Heart left ventricle (tissue), 16 donors: ENCODE measurements around the gene SLC12A4. TPM values are rescaled to one million over a fixed set of nuclear protein-coding genes. Genes with fewer than 3 reads are reported as not detected.

ENCODE experiments used
- ATAC-seq, 4 donors: fragments of 200-7000 bp; cut with Tn5 transposase; one replicate each; pipeline ENCODE4 v1.9.1; 2020 to 2022; ENCODE audit warnings: moderate library complexity in 4 of 4, mild to moderate bottlenecking in 3 of 4, moderate number of reproducible peaks in 1 of 4
- DNase-seq, 5 donors: peaks; one replicate each; pipeline ENCODE4 v3.0.0-alpha.2; 2020
- H3K27ac ChIP-seq, 12 donors: fragments of 200-600 bp; sonication (generic) in 4 of 12; one replicate each; pipeline versions ENCODE4 v1.5.0 to v1.8.0; 2016 to 2022; ENCODE audit warnings: mild to moderate bottlenecking in 2 of 12
- H3K27me3 ChIP-seq, 9 donors: fragments of 200-600 bp; sonication (generic) in 2 of 9; one replicate each; pipeline versions ENCODE4 v1.5.1 to v1.8.0; 2016 to 2022; ENCODE audit warnings: mild to moderate bottlenecking in 3 of 9
- H3K36me3 ChIP-seq, 9 donors: fragments of 200-600 bp; sonication (generic) in 2 of 9; one replicate each; pipeline versions ENCODE4 v1.5.0 to v1.8.0; 2018 to 2022; ENCODE audit warnings: mild to moderate bottlenecking in 2 of 9
- H3K4me1 ChIP-seq, 12 donors: fragments of 200-600 bp; sonication (generic) in 4 of 12; one replicate each; pipeline versions ENCODE4 v1.5.0 to v1.8.0; 2016 to 2022; ENCODE audit warnings: mild to moderate bottlenecking in 3 of 12
- H3K4me3 ChIP-seq, 12 donors: fragments of 200-600 bp; sonication (generic) in 4 of 12; one replicate each; pipeline versions ENCODE4 v1.5.0 to v1.8.0; 2017 to 2022; ENCODE audit warnings: mild to moderate bottlenecking in 9 of 12, moderate library complexity in 4 of 12
- H3K9me3 ChIP-seq, 12 donors: fragments of 200-600 bp; sonication (generic) in 4 of 12; one replicate each; pipeline versions ENCODE4 v1.5.0 to v1.8.0; 2016 to 2022; ENCODE audit warnings: mild to moderate bottlenecking in 1 of 12
- POLR2A ChIP-seq, 2 donors: fragments of 450-650 bp; IDR thresholded peaks; one replicate each; pipeline ENCODE4 v1.6.1; 2017; ENCODE audit warnings: antibody characterized with exemption in 2 of 2, mild to moderate bottlenecking in 2 of 2, moderate library complexity in 2 of 2
- WGBS, 4 donors: extraction: QIAGEN DNeasy Blood & Tissue Kit in 2 of 4; methylation state at CpG; one replicate each; pipeline versions ENCODE4 v1.1.5 to v1.1.7; 2013 to 2018; 5-methylcytosine and 5-hydroxymethylcytosine counted together
- intact Hi-C, 10 donors: fragments of 100-400 bp; cut with DNase I; formaldehyde crosslinking; loops; one replicate each; pipeline versions ENCODE4 v1.11.1 to v1.14.2; 2022
- polyA plus RNA-seq, 2 donors: library from polyadenylated mRNA; stranded (reverse); fragments of 200-250 nt; gene quantifications; one replicate each; pipeline ENCODE4 v1.2.3, GENCODE V29; 2013
- total RNA-seq, 9 donors: library from RNA; depleted of rRNA in 2 of 9; stranded (reverse); fragments of >200 nt in 2 of 9; fragmentation: NEBNext Ultra II Directional in 3 of 9; extraction: Animal tissue kit (Norgen Biotek cat#: 25700) in 3 of 9; gene quantifications; one replicate each; pipeline versions ENCODE4 v1.1.0 to v1.2.4, GENCODE V29; 2016 to 2023
- TF ChIP-seq, protein P1 (sequence below), 12 donors: fragments of 200-600 bp; sonication (generic) in 4 of 12; IDR thresholded peaks; one replicate each; pipeline versions ENCODE4 v1.5.0 to v1.8.0; 2018 to 2022; ENCODE audit warnings: antibody characterized with exemption in 12 of 12, mild to moderate bottlenecking in 5 of 12
- donor health status: ischemic (EF 13 %, LVEDD 7.1; RV severe dilation, severe dysfunction).
- donor health status: healthy with polysubstance abuse.
- donor health status: DM: no; HTN: yes; CAD: no.
- donor health status: DM: no; HTN: no; CAD: no.
- donor health status: ischemic (EF 25% LVEDD 6.9; RV normal size, moderate dysfunction).
- donor health status: ischemic (EF 25% LVEDD 5.7; RV mildly dilated, moderate dysfunction).
- donor health status: healthy.
- donor health status: DM: yes; HTN: yes; CAD: no.
- donor health status: ischemic (EF 35%, LVEDD 5.7; RV mildly dilated, moderate dysfunction).
- donor health status: nonischemic (EF 11% LVEDD 7.7; RV severe dilation, severe dysfunction).
- donor health status: DM: yes; HTN: yes; CAD: no.
- donor health status: PGD.
- donor health status: ischemic (EF 29% LVEDD 5.4; RV normal size, mild dysfunction).
- donor health status: nonischemic (EF 23%, LVEDD 6.1; RV moderate dilation, normal function).

SLC12A4 gene
- total and polyA plus RNA-seq, 11 donors, result 64.6 to 92.2 (median 85.9) TPM

- DNase-seq (peak in 1 of 5 donors; percentile 72), ATAC-seq (no peak)
- H3K27me3 ChIP-seq, result no peaks in the 10 kb centered on the region
- no peaks in the 10 kb centered on the region for H3K9me3 ChIP-seq
- intact Hi-C loops, result loop anchor here in 5 of 10 donors (5.0 to 10.0 kb wide), 3 partner anchors 98 to 412 kb away; partner anchors contain the start of gene RIPOR1 (in 2 of the 5)
- peak overlapping the region; percentile 82 to 99 (median 92) for H3K27ac ChIP-seq
- H3K4me1 ChIP-seq, result peaks cover 0 to 43% (median 23%) of the 10 kb centered on the region in 12 donors
- 46 to 48% (median 47%) methylated on average over 6 of the region's 6 CpGs for WGBS, 4 donors
- H3K36me3 ChIP-seq, result peaks cover 0 to 63% (median 39%) of the 10 kb centered on the region in 9 donors
- TF ChIP-seq, protein P1, sequence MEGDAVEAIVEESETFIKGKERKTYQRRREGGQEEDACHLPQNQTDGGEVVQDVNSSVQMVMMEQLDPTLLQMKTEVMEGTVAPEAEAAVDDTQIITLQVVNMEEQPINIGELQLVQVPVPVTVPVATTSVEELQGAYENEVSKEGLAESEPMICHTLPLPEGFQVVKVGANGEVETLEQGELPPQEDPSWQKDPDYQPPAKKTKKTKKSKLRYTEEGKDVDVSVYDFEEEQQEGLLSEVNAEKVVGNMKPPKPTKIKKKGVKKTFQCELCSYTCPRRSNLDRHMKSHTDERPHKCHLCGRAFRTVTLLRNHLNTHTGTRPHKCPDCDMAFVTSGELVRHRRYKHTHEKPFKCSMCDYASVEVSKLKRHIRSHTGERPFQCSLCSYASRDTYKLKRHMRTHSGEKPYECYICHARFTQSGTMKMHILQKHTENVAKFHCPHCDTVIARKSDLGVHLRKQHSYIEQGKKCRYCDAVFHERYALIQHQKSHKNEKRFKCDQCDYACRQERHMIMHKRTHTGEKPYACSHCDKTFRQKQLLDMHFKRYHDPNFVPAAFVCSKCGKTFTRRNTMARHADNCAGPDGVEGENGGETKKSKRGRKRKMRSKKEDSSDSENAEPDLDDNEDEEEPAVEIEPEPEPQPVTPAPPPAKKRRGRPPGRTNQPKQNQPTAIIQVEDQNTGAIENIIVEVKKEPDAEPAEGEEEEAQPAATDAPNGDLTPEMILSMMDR (IDR thresholded peaks at IDR 0.05), result no peak
- TF ChIP-seq POLR2A (IDR thresholded peaks at IDR 0.05), result no peak
- H3K4me3 ChIP-seq, result peak overlapping the region; percentile 57 to 98 (median 77)
Observed at GRCh38 chr16:67936880-67937605, 31.4 kb downstream of the SLC12A4 start.

GRCh38 chr16:67936124-67936879, 32.1 kb downstream of the SLC12A4 start, which contains the start of gene PSMB10:
Gene PSMB10, minus strand, starts transcription at chr16:67936850. Its CDS starts 101 bp downstream, at chr16:67936749.
- peak in 4 of 5 donors; percentile 56 to 75 (median 70) for DNase-seq
- Histone ChIP-seq H3K4me1 (peaks cover 0 to 42% (median 23%) of the 10 kb centered on the region in 12 donors), H3K27me3 (no peaks in the 10 kb centered on the region), H3K4me3 (peak within 1 kb of the TSS; percentile 57 to 98 (median 77)), H3K36me3 (peaks cover 0 to 62% (median 33%) of the 10 kb centered on the region in 9 donors), H3K9me3 (no peaks in the 10 kb centered on the region), H3K27ac (peak within 1 kb of the TSS; percentile 82 to 99 (median 92))
- 0 to 2% (median 1%) methylated on average over 32 to 54 of the region's 54 CpGs for whole genome bisulfite sequencing, 4 donors
- TF ChIP-seq, protein P1 (IDR thresholded peaks at IDR 0.05), result no peak
- TF ChIP-seq POLR2A (IDR thresholded peaks at IDR 0.05), result peak in 1 of 2 donors; percentile 27
- ATAC-seq, result peak; percentile 2 to 48 (median 16)
- intact Hi-C loops, result loop anchor here in 5 of 10 donors (5.0 to 10.0 kb wide), 3 partner anchors 98 to 412 kb away; partner anchors contain the start of gene RIPOR1 (in 2 of the 5)

DNA sequence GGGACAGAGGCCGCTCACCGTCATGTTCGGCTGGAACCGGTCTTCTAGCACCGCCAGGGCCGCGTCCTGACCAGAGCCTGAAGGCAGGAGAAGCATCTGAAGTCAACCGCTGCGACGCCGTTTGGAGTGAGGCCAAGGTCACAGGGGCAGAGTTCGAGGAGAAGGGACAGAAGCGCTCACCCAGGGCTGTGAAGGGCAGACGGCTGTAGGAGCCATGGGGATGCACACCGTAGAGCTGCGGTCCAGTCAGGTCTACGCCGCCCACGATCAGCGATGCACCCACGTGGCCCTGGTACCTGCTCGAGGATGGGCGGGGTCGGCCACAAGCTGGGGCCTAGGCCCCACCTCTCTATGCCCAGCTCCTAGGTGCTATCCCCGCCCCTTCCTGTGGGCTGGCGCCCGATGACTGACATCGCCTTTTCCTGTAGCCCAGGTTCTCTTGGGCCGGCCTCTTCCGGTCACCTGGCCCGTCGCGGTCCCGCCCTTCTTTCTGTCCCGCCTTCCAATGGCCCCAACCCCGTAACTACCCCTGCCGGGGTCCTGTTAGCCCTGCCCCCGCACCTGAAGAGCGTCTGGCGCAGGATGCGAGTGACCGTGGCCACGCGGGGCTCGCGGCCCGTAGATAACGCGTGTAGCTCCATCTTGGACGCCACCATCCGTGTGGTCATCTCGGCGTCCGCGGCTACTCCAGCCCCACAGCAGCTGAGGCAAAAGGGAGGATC, 32.9 kb downstream of the SLC12A4 start:
- intact Hi-C loops, result loop anchor here in 5 of 10 donors (1.0 to 10.0 kb wide), 4 partner anchors 33 to 411 kb away; partner anchors contain the start of genes RIPOR1 (in 2 of the 5) and SLC12A4 (in 1 of the 5)
- Histone ChIP-seq H3K27ac (peak overlapping the region; percentile 82 to 99 (median 92)), H3K36me3 (peaks cover 0 to 59% (median 27%) of the 10 kb centered on the region in 9 donors), H3K4me3 (peak overlapping the region; percentile 57 to 98 (median 77)), H3K9me3 (no peaks in the 10 kb centered on the region), H3K4me1 (peaks cover 0 to 42% (median 23%) of the 10 kb centered on the region in 12 donors), H3K27me3 (no peaks in the 10 kb centered on the region)
- peak; percentile 13 to 68 for TF ChIP-seq POLR2A (IDR thresholded peaks at IDR 0.05)
- TF ChIP-seq, protein P1 (IDR thresholded peaks at IDR 0.05), result no peak
- WGBS, 4 donors, result 1 to 4% (median 3%) methylated on average over 28 to 55 of the region's 55 CpGs
- peak; percentile 95 to 96 (median 95) for DNase-seq
- ATAC-seq, result peak; percentile 89 to 93 (median 92)
